NCI-H2107 (cell line): Measurements from ENCODE around the gene CABLES2.
"Not testable (repeated sequence)": the region's sequence is repeated elsewhere in the genome, so short reads cannot be mapped to it uniquely, and the experiment has no call there.

Experiments used
- DNase-seq: peaks from one replicate; lab custom pipeline; 2025; lab: John Stamatoyannopoulos, UW

Gene CABLES2

GRCh38 chr20:62388839-62389600 is 18.1 kb downstream of the CABLES2 start:
- DNase-seq, result no peak

- DNase-seq, result no peak
Observed at GRCh38 chr20:62387933-62388635, 19.0 kb downstream of the CABLES2 start.

- DNase-seq, result no peak
Observed at GRCh38 chr20:62387219-62387913, 19.7 kb downstream of the CABLES2 start.

GRCh38 chr20:62386383-62387218 is 20.5 kb downstream of the CABLES2 start, which contains the start of gene RPS21:
Gene RPS21 (plus strand): TSS chr20:62387103. CDS start chr20:62387339, 236 bp downstream.
- peak; percentile 84 for DNase-seq

- peak; percentile 74 for DNase-seq
Observed at GRCh38 chr20:62382306-62383198, 24.5 kb downstream of the CABLES2 start.

GRCh38 chr20:62381842-62382241 is 25.2 kb downstream of the CABLES2 start:
- DNase-seq, result no peak

- DNase-seq, result no peak
Observed at GRCh38 chr20:62381202-62381797, 25.8 kb downstream of the CABLES2 start.

GRCh38 chr20:62378215-62378614 is 28.9 kb downstream of the CABLES2 start:
- DNase-seq, result no peak

- no peak for DNase-seq
Observed at GRCh38 chr20:62377615-62378178, 29.4 kb downstream of the CABLES2 start.

- no peak for DNase-seq
Observed at GRCh38 chr20:62377064-62377461, 30.0 kb downstream of the CABLES2 start.

GRCh38 chr20:62376112-62377063 is 30.7 kb downstream of the CABLES2 start:
- no peak for DNase-seq

- DNase-seq, result no peak
Observed at GRCh38 chr20:62374331-62375152, 32.5 kb downstream of the CABLES2 start.

- not testable (repeated sequence) for DNase-seq
Observed at GRCh38 chr20:62373631-62374179, 33.4 kb downstream of the CABLES2 start.

- DNase-seq, result no peak
Observed at GRCh38 chr20:62372042-62372993, 34.8 kb downstream of the CABLES2 start.

GRCh38 chr20:62371588-62372041 is 35.5 kb downstream of the CABLES2 start:
- no peak for DNase-seq
